GM04504 (cell line): Measurements from ENCODE around the gene ARID5A.
A peak's percentile ranks its signal among the peaks of the same experiment; 100 is the strongest.

ENCODE experiments used
- DNase-seq: peaks from one replicate; pipeline ENCODE4 v3.0.0-alpha.2; 2012; ENCODE audit warnings: low read depth

Gene ARID5A

DNA sequence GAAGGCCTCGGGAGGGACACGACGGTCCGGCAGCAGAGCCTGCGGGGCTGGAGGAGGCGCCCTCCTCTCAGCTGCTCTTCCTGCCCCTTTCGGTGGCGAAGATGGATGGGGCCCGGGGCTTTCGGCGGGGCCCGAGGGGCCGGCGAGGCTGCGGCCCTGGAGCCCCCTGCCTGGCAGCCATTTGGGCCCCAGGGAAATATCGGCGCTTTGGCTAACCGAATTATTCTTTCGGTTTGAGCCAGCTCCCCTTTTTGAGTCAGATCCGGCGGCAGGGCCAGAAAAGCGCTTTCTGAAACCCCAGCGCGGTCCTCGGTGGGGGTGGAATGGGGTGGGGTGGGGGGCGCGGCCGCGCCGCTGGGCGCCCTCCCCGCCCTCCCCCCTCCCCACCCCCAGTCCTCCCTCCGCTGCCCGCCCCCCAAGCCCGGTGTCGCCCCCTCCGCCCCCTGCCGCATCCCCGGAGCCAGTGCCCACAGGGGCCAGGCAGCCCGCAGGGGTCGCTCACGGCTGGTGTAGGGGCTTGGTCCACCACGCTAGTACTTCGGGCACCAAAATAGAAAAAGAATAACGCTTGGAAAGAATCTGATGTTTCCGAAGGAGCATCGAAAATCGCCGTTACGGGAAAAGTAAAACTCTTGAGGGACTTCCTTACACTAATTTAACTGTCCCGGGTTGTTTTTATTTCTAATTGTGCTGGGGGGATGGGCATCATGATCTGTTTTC, 9.1 kb upstream of the ARID5A start:
- DNase-seq = no peak

DNA sequence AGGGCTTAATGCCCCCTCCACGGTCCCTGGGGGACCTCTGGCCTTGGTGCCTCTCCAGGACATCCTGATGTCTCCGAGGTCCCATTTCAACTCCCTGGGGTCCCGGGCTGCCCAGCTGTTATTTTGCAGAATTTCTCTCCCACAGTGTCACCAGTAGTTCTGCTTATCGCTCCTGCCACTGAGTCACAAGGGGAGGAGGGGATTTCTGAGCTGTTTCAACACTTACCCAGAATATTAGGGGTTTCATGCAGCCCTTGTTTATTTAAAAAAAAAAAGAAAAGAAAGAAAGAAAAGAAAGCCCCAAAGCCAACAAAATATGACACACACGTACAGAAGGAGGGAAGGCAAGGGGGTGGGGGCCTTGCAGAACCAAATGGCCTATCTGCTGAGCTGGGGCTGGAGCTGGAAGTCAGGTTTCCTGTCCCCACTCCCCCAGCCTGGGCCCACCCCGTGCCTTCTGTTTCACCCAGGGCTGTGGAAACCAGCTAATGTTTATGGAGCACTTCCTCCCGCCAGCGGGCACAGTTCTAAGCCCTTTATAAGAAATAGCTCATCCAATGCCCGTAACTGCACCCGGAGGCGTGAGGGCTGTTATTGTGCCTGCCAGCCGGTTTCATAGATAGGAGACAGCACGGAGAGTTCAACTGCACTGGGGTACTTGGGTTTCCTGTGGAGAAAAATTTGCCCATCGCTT, 8.4 kb upstream of the ARID5A start:
- no peak for DNase-seq

DNA sequence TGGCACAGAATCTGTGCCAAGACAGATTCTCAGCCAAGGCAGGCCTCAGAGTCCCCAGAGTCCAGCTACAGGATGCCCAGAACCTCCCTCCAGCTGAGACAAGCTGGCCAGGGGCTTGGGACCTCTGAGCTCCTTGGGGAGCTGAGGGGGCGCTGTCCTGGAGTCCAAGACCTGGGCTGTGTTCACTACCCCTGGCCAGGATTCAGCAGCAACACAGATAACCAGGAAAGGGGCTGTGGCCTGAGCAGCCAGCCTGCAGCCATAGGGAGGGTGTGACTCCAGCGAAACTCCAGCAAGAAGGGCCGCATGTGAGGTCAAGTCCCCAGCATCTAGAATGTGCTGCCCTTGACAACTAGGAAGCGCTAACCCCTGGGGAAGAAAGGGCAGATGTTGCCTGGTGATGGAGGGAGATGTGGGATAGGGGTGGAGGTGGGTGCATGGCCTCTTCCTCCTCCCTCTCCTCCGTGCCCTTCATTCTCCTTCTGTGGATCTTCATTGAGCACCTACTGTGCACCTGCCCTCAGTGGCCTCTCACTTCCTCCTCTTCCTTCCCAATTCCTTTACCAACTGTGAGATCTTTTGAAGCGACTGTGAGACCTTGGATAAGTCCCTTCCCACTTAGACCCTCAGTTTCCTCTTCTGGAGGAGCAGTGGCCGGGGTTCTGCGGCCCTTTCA, 7.7 kb upstream of the ARID5A start:
- no peak for DNase-seq

DNA sequence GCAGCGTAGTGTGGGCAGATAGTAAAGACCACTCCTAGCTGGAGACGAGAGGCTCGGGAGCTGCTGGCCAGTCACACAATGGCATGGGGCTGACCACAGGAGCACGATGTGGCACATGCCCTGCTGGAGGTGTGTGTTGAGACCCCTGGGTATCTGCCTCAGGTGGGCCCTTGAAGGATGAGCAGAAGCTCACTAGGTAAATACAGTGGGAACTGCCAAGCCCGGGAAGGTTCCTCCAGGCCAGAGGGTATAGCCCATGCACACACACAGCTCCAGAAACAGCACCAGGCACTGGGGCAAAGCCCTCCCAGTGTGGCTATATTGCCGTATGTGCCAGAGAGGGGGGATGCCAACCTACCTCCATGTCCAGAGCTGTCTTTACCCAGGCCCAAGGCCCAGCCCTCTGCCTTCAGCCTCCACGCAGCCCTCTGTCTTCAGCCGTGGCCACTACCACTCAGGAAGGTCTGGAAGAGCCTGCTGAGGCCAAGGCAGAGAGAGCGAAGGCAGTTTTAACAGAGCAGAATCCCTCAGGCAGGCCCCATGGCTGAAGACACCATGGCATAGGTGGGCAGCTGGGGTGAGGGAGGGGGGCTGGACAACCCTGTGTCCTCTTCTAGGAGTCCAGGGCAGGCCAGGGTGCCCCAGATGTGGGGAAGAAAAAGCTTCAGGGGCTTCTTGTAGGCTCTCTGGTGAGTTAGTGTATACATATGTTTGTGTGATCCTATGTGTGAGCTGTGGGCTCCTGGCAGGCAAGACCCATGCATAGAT, 7.0 kb upstream of the ARID5A start:
- DNase-seq = no peak

DNA sequence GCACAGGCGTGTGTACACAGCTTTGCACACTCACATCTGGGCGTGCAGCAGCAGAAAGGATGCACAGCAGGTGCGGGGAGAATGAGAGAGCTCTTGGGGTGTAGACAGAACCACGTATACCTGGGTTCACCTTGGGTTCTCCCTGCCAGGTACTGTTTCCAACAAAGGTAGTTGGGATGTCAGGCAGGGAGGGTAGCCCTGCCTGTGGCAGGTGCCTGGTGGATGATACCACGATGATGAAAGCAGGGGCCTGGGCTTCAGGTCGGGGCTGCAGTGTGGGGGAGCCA, 6.5 kb upstream of the ARID5A start:
- no peak for DNase-seq

DNA sequence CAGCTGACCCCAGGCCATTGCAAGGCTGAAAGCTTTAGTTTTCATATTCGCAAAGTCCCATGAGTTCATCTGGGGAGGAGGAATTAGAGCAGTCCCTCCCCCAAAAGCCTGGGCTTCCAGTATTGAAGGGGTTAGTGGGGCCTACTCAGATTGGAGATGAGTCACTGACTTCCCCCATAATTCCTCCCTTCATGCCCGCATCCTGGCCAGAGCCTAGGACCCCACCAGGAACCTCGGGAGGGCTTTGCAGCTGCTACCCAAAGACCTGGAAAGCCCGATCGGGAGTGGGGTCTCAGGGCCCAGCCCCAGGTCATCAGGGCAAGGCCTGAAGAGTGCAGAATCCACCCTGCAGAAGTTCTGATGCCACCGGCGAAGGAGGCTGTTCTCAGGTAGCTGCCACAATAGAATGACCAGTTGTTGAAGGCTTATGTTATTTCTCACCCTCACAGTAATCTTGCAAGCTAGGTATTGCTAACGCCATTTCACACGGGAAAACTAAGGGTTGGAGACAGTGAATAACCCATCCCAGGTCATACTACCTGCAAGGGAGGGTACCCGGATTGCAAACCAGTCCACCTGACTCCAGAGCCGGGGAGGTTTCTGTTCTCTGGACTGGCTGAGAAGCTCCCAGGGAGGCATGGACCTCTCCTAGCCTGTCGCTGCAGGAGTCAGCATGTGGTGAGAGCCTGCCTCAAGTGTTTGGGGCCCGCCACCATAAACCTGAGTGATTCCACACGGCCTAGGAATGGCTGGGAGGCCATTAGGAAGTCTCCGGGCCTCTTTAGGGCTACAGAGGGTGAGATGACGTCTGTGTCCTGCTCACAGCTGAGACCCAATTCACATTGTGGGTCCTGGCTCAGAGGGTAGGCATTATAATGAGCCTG, 5.8 kb upstream of the ARID5A start:
- DNase-seq = no peak

DNA sequence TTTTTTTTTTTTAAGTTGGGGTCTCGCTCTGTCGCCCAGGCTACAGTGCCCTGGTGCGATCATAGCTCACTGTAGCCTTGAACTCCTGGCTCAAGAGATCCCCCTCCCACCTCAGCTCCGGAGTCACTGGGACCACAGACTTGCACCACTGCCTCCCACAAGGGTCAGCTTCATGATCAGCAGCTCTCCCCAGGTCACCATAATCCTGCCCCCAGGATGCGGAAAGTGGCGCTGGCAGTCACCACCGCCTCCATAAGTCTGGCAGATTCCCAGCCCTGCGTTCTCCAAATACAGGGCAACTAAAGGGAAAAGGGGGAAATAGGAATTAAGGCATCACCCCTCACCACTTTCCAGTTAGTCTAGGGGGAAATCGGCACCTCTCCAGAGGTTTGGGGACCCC, 5.2 kb upstream of the ARID5A start:
- no peak for DNase-seq

DNA sequence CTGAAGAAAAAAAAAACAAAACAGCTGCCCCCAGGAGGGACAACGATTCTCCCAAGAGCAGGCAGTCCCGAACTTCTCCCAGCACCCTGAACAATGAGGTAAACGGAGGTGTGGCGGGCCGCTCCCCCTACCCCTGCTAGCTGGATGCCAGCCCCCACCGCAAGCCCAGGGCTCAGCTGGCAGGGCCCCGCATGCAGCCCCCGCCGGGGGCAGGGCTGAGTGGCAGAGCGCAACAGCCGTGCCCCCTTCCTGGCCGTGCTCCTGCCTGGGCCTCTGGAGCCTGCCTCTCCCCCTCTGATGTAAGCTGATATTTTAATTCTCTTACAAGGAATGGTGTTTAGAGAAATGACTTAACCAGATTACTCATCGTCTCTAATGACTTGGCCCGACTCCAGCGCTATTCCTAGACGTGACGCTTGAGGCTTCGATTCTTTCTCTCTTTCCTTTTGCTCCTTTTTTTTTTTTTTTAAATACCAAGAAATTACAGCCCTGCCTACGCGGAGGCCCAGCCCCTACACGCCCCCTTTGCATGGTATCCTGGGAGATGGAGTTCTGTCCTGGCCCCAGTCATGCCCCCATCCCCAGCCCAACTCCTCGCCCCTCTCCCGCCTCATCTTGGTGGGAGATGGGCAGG, 4.6 kb upstream of the ARID5A start:
- peak; percentile 99 for DNase-seq

DNA sequence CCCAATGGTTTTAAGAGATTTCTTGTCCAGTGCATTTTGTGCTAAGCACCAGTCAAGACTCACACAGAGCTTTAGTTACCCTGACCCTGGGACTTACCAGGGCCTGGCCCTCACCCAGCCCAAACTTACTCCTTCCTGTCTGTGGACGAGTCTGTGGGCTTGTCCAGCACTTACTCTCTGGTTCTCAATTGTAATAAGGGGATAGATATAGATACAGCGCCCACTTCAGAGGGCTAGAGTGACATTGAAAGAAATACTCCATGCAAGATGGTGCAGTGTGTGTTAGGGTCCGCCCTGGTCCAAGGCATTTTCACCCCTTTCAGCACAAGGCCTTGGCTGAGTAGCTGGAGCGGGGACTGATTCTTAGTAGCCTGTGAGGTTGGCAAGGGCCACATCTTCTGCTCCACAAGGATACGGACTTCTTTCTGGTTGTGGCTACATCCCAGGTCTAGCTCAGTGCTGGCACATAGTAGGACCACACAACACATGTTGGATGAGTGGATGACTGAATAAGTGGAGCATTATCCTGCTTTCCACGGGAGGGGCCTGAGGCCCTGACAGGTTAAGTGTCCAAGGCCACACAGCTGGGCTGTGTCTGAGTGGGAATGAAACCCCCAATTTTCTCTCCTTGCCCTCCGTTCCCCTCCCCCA, 3.8 kb upstream of the ARID5A start:
- DNase-seq = no peak

DNA sequence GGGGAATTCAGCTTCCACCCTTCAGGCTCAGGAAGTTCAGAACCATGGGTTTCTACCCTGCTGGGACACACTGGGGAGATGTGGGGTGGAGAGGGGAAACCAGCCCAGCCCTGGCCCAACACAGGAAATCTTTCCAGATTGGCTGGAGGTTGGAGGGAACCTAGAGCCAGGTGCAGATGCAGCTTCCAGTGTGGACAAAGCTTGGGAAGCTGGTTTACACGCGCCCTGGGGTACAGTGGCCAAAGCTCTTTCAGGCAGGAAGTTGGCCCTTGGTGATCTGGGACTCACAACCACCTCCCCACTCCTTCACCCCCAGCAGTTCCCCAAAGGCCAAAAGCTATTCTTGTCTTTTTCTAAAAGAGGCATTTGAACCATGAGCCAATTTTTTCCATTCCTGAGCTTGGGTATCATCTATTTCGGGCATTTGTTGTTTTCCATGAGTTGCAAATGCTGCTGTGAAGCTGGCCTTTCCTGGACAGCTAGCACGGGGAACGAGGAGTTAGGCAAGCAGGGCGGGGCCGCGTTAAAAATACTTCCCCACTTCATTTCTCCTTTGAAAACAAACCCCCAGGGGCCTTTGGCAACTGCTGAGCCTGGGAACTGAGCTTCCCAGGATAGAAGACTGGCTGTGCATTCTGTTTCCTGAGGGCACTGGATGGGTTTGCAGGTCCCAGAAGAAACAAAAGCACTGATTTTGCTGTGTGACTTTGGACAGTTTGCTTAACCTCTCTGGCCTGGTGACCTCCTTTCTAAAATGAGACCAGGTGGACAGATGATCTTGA, 3.1 kb upstream of the ARID5A start:
- DNase-seq = peak; percentile 88

DNA sequence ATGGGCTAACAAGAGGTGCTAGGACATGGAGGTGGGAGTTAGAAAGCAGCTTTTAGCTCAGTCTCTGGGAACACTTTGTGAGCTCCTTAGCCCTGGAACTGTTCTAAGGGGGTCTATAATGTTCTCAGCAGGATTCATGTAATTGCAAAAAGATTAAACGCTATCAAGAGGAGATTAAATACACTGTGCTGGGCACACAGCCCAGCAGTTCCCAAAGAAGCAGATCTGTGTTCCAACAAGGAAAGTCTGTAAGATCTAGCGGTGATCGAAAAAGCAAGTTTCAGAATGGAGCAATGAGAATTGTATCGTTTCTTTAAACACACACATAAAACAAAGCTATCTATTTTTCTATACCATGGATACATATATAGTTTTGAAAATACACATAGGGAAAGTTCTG, 2.4 kb upstream of the ARID5A start:
- no peak for DNase-seq

DNA sequence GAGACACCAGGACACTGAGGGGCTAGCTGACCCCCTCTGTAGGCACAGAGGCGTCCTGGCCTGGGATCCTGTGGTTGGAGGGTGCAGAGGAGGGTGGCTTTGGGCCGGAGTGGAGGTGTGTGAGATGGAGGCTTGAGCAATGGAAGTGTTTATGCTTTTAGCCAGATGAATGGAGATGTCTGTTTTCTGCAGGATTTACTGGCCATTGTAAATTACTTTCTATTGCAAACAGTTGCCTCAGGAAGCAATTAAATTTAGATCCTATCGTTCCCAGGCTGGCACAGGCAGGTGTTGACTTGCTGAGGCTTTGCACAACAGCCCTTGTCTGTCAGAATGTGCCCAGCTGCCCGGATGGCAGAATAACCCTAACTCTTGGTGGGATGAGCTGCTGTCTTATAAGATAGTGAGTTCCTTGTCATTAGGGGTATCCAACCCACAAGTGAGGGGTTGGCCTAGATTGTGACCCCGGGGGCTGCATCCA, 1.8 kb upstream of the ARID5A start:
- DNase-seq = no peak

DNA sequence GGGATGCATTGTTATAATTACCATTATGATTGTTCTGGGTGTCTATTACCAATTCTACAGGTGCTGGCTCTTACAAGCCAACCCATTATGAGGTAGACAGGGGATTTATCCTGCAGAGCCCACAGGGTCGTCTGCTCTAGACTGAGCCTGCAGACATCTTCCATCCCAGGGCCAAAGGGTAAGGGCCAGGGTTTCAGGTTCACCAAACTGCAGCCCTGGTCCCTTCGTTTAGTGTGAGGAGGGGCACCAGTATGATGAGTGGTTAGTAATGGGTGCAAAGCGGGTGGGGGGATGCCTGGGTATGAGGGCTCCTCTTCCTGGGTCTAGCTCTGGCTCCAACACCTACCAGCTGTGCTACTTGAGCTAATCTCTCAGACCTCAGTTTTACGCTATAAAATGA, 1.2 kb upstream of the ARID5A start:
- no peak for DNase-seq

DNA sequence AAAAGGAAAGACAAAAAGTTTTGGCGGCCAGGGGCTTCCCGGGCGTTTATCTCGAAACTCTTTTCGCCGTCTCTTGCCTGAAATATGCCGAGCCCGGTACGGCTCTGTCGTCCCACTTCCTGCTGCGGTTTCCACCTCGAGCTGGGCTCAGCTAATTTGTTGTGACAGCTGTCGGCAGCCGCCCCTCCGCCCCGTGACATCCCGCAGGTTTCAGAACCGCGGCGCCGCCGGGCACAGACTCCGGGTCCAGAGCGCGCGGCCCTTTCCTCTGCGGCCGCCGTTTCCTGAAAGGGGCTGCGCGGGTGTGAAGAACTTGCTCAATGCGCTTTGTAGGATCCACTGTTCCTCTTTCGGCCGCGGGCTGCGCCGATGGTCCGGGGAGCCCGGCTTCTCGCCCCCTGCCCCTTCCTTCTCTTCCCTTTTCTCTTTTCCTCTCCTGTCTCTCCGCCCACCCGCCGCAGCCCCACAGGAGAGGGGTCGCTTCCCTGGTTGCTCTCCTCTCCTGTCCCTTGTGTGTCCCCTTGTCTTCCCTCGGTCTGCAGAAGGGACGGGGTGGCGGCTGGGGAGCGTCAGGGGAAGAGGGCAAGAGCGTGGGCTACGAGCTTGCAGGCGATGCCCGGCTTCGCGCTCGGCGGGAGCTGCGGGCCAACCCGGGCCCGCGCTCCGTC, 648 bp downstream of the ARID5A start:
- DNase-seq = no peak

DNA sequence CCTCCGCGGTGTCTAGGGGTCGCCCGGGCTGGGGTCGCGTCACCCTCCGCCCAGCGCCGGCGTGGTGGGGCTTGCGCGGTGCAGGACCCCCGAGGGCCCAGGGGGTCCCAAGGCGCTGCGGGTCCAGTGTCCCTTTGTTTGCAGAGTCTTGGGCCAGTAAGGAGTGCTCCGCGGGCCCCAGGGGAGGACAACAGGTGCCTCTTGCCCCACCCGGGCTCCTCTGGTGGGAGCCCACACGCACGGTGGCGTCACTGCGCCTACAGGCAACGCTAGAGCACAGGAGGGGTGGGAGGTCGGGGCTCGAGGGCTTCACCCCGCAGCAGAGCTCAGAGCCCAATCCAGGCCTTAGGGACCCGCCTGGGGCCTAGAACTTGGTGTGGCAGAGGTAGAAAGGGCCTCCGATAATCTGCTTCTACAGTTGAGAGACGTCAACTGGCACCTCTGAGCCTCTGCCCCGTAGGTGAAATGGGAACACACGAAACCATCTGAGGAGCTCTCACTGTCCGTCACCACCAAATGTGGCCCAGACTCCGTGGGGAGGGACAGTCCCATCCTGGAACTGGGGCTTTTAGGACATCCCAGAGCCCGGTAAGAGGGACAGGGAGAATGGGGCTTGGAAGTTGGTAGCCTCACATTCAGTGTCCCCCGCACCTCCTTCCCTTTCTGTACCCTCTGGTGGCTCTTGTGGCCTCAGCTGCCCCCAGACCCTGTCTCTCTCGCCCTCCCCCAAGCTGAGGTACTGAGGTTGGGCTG, 1.4 kb downstream of the ARID5A start:
- DNase-seq = no peak

DNA sequence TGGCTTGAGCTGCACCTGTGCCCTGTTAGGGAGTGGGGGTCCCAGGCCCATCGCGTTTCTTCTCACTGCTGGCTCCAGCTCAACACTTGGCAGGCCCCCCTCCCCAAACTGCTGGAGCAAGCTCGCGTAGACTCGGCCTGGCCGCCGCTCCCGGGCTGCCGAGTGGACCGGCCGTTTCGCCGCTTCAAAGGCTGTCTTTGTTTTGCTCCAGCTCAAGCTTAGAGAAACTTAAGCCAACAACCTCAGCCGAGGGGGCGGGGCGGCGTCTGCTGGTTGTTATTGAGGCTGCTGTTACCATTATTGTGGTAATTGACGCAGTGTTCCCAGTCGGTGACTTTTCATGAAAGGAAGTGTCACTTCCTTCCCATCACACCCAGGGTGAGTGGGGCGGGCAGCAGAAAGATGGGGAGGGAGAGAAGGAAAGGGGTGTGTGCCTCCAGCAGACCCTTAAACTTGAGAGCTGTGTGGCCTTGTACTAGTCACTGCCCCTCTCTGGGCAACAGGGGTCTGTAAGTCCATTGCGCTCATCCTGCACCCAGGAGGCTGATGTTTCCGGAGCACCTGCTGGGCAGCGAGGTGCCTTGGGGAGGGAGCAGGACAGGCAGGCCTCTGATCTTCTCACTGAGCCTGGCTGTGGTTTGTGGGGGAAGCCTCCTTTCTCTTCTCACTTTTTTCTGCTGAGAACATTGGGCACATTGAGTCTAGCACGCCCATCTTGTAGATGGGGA, 2.1 kb downstream of the ARID5A start:
- DNase-seq = no peak

DNA sequence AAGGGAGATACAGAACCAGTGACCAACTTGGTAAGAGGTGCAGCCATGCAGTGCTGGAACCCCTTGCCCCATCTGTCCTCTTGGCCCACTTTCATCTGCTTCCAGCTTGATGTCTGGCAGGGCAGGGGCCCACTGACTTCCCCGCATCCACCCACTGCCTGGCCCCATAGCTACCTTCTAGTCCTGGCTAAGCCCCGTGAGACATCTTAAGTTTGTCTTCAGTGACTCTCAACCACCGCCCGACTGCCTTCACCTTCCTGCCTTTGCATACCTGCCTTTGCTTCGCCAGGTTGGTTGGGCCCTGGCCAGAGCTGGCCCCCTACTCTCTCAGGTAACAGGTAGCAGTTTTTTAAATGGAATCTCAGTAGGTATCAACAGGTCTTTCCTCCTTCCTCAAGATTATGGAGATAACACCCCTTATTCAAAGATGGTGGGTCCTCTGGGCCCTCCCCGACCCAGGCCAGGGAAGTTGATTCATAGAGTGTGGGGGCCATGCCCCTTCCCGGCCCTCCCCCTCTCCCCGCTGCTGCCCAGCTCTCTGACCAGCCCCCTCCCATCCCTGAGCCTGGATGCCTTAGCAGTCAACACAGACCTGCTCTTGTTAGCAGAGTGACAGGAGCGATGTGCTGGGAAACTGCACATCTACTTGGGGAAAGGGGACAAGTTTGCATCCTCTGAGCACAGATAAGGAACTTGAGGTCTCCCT, 2.8 kb downstream of the ARID5A start:
- DNase-seq = no peak
